Measurements from ENCODE around the gene PIK3R6.
"Not testable (repeated sequence)": the region's sequence is repeated elsewhere in the genome, so short reads cannot be mapped to it uniquely, and the experiment has no call there.

PIK3R6 gene

DNA sequence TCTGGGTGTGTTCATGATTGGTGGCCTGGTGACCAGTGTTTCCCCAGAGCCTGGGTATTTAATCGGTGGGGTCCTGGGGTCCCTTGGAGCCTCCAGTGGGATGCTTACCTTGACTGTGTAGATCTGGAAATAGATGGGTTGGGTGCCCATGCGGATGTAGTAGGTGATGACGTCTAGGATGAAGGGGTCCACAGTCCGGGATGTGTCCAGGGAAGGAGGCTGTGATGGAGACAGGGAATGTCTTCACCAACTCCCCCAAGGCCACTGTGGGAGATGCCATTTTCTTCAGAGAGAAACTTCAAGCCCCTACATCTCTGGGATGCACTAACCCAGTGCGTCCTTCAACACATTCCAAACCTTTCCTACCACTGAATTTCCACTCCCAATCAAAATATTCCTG, 44.2 kb downstream of the PIK3R6 start:
- no peak for DNase-seq

DNA sequence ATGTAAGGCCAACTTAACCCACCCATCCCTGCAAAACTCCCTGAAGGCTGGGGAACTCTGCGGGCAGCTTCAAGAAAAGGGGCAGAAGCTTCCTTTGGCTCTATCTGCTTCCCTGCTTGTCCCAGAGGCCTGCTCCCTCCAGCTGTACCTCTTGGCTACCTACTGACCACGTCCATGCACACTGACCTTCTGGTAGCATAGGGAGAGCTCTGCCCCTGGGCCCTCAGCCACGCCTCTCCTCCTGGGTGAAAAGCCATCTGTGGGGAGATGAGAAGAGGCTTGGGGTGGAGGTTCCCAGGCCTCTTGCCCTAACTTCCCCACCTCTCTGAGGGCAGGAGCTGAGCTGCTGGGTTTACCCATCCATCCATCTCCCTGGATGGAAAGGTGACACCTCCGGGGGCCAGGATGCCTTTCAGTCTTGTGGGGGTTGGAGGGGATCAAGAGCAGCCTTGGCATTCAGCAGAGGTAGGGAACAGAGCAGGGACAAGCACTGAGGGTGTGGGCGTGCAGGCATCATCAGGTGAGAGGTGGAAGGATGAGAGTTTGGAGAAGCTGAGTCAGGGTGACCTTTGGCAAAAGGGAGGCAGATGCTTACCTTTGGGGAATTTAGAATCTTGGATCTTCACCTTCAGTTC, 45.0 kb downstream of the PIK3R6 start:
- no peak for DNase-seq

DNA sequence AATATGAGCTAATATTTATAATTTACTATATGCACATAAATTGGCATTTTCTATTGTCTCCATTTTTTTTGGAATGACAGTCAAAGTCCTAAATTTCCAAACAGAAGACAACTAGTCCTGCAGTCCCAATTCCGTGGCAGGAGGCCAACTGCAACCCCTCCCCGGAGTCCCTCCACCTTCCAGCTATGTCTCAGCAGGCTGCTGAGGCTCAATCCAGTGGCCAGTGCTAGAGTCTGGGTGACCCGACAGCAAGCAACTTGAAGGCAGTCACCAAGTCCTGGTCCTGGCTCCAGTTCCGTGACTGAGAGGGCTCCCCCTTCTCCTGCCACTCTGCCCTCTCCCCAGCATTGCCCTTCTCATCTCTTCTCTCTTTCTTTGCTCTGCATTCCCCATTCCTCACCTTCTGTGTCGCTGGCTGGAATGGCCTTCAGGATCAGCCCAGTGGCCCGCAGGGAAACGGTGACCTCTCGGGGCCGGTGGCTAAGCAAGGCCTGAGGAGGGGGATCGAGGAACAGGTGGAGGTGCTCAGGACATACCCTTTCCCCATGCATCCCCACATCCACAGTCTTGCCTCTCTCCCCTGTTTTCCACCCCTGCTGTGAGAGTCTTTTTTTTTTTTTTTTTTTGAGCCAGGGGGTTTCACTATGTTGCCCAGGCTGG, 45.9 kb downstream of the PIK3R6 start:
- no peak for DNase-seq

DNA sequence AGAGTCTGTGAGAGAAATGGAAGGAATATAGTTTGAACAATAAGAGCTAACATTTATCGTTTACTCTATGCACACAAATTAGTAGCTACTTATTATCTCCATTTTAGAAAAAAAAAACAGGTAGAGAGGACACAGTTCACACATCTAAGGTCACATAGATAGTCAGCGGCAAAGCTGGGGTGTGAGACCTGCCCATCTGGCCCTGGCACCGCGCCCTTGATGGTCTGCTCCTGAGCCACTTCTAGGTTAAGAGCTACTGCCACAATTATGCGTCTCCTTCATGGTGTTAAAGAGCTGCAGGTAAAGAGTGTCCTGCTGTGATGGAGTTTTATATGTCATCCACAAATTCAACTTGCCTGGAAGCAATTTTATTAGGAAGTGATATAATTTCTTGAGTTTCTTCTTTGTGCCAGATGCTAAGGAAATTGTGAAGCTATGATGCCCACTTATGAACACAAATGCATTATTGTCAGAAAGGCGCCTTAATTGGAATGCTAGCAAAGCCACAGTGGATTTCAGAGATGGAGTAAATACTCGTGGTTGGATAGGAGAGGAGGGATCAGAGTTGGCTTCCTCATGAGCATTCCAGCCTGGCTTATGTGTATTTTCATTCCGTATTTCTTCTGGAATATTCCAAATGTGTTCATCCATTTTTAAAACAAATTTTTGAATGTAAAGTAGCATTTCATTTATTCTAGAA, 47.0 kb downstream of the PIK3R6 start:
- no peak for DNase-seq

DNA sequence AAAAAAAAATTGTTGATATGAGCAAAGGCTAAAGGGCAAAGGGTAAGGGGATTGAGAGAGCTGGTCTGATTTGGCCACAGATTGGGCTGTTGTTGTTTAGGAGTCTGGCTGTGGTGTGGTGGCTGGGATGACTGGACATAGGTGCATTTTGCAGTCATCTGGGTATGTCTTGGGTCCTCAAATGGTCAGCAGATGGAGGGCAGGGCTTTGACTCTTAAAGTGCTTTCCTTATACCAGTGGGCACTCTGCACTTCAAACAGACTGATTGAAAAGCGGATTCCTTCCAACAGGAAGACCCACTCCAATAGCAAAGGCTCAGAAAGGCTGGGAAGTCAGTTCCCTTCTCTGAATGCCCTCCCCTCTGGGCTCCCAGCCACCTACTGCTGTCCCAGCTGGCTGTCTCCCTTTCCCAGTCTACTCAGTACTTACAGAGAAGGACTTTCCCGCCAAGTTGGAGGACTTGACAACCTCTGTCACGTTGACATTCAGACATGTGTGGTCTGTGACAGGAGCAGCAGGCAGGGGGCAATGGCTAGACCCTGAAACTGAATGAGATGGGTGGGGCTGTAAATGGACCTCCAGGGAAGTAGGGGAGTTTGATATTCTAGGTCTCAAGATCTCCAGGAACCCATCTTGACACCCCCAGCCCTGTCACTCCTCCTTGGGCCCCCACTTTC, 48.7 kb downstream of the PIK3R6 start:
- DNase-seq: no peak

DNA sequence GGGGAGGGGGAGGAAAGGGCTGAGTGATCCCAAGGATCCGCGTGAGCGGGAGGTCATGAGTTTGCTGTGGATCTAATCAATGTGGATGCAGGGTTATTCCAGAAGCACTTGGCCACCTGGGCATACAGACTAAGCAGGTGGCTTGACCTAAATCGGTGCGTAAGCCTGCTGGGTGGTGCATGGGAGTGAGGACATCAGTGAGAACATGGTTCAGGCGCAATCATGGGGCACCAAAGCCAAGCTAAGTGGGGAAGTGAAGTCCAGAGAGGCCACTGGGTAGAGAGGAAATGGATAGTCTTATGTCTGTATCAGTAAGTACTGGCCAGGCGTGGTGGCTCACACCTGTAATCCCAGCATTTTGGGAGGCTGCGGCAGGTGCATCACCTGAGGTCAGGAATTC, 49.4 kb downstream of the PIK3R6 start:
- DNase-seq: no peak

DNA sequence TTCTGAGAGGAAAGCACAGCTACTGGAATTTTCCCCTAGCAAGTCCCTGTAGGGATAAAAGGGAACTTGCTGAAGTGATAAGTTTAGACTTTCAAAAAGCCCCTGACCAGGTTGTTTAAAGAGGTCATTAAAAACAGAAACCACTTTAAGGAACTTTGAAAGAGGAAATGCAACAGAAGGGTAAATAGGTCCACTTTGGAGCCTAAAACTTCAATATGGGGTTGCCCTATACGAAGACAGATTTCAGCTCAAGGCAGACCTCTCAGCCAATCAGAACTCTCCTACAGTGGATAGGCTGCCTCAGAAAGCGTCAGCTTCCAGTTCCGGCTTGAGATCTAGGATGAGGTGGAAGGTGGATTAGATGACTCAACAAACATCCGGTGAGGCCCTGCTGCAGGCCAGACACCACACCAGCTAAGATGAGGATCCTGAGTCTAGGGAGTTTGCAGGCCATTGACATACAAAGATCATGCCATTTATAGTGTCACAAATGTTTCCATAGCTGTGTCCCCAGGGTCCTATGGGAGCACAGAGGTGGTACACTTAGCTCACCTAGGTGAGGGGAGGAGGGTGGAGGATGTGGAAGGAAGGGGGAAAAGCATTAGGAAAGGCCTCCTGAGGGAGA, 60.4 kb downstream of the PIK3R6 start:
- peak in 1 of 5 experiments; percentile 54 for DNase-seq

DNA sequence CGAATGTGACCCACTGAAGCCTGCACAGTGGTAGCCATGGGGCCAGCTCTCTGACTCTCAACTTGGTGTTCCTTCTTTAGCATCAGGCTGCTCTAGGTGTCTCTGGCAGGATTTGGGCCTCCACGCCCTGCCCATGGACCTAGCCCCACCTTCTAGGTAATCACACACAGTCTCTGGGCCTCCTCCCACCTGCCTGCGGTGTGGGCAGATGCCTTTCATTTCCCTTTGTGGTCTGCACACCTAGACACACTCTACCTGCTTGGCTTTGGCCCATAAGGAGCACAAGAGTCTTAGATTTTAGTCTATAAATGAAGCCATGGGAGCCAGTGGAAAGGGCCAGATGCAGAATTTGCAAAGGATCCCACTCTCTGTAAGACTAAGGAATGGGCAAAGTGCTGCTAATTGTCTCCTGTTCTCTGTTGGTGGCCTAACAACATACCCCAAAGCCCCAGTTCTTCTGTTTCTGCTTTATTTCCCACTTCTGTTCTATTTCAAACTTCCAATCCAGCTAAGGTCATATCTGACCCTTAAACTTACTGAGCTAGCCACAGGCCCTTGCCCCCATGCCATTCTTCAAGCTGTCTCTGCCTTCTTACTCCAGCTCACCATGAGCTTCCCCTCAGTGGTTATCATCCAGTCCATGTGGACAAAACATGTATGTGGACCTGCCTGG, 61.1 kb downstream of the PIK3R6 start:
- DNase-seq: no peak

DNA sequence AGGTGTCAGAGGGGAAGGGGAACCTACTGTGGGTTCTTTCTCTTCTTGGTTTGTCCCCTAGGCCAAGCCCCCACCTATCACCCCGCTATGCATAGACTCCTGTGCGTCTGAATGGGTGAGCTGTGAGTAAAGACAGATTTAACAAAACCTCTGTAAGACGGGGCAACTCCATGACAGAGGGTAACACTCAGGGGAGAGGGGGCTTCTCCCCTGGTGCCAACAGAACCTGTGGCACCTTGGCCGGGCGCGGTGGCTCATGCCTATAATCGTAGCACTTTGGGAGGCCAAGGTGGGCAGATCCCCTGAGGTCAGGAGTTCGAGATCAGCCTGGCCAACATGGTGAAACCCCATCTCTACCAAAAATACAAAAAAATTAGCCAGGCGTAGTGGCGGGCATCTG, 62.1 kb downstream of the PIK3R6 start:
- not testable (repeated sequence) for DNase-seq

DNA sequence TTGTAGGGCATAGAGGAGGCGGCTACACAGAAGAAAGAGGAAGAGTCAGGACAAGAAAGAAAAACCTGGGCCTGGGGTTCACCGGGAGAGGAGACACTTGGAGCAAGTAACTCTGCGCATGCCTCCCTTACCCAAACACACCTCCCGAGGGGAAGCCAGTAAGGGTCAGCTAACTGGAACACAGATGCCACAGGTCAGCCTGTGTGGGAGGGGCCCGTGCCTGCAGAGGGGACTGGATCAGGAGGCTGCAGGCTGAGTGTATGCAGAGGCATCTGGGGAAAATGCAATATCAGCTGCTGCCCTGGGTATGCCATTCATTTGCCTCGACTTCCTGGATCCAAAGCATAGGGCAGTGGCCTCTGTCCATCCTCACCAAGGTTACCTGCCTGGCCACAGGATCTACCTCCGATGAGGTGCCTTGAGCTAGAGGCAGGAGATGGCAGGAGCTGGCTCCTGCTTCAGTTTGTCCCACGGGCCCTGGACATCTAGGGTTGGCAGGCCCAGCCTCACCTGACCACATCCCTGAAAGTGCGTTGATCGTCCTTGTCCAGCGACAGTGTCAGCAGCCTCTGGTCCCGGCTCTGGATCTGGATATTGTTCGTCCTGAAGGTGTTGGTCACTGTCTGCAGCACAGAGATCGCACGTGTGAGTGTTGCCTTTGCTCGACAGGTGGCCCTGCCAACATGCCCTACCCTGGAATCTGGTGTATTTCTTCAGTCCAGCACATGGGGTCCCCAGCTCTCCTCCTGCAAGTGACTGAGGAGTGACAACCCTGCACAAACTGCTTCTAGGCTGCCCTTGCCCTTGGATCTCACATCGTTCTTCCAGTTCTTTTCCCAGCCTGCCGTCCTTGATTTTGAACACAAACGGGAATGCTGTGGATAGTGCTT, 63.7 kb downstream of the PIK3R6 start:
- peak in 1 of 5 experiments; percentile 8 for DNase-seq

DNA sequence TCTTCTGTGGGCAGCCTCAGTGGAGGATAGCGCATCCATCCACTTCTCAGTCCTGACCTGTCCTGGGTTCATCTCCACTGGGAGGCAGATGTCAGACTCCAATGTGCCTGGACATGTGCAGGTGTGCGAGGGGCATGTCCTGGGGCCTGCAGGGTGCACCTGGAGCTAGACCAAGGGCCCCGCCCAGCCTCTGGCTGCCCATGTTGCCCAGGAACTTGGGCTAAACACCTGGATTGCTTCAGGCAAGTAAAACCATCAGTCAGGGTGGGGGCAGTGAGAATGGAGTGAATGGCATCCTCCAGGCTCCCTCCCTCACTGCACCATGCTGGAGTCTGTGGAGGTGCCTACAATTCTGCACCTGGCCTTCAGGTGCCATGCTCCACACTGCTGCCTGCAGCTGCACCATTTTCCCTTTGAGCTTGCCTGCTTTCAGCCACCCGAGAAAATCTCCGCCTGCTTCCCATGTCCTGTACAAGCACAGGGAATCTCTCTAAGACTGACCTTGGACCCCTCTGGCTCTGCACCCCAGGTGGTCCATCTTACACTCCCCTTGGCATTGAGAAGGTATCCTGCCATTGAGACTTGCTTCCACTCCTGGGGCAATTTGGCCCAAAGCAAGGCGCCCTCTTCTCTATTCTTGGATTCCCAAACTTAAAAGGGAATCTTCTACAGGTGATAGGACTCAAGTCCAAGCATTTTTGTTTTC, 66.2 kb downstream of the PIK3R6 start:
- no peak for DNase-seq

DNA sequence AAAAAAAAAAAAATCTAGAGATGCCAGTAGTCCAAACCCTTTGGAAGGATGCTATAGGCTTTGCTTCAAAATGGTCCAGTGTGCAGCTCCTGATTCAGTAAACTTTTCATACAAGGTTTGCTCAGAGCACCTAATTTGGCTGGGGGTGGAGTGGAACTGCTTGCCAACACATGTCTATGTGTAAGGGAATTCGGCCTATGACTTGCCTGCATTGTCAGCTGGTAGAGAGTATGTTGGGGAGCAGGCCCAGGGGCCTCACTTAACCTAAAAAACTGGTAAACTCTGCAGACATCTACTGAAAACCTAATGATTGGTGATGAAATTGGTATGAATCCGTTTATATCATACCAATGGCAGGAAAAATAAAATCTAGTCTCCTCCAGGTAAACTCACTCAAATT, 66.8 kb downstream of the PIK3R6 start:
- no peak for DNase-seq

DNA sequence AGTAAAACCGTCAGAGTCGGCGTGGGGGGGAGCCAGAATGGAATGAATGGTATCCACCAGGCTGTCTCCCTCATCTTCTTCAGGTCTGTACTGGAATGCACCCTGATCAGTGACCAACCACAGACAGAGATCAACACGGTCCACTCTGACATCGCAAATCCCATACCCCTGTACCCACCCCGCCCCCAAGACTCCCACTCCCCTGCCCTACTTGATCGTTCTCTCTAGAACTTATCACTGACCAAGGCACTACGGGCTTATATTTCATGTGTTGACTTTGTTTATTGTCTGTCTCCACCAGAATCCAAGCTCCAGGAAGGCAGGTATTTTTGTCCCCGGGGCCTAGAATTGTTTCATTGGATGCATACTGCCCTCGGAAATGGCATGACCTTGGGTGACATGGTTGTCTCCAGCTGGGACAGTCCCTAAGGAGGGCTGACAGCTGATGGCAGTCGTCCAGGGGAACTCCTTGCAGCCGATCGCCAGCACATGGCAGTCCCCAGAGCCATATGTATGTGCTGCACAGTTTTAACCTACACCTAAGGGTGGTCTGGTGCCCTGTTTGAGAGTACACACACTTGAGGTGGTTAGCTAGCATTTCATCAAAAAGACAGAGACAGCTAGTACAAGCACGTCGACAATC, 67.8 kb downstream of the PIK3R6 start:
- DNase-seq: no peak

DNA sequence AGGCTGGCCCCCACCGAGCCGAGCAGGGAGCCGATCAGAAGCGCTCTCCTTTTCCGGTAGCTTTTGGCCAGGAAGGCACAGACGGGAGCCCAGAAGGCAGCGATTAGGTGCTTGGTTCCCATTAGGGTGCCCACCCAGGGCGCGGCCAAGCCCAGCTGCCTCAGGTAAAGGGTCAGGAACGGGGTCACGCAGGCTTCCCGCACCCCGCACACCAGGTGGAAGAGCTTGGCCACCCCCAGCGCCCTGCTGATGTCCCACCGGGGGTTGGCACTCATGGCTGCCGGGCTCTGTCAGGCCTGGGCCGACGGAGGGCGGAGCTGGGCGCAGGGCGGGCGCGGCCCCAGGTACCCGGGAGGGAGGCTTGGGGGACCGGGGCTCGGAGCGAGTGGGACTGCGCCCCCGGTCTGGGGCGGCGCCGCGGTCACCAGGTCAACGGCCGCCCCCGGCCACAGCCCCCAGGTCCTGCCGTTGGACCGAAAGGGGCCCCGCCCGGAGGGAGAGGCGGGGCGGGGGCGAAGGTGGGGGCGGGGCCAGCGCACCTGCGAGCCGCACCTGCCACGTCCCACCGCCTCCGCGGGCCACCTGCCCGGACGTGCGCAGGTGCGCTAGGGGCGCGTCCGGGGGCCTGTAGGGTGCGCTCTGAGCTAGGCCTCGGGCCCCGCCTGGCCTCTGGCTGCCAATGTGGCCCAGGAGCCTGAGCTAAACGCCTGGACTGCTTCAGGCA, 68.5 kb downstream of the PIK3R6 start, which contains the start of gene MFSD6L:
Gene MFSD6L (minus strand): TSS at position 520 of the 724 bp plus-strand sequence. CDS start 245 bp downstream, at position 275.
- peak in 1 of 5 experiments; percentile 12 for DNase-seq

DNA sequence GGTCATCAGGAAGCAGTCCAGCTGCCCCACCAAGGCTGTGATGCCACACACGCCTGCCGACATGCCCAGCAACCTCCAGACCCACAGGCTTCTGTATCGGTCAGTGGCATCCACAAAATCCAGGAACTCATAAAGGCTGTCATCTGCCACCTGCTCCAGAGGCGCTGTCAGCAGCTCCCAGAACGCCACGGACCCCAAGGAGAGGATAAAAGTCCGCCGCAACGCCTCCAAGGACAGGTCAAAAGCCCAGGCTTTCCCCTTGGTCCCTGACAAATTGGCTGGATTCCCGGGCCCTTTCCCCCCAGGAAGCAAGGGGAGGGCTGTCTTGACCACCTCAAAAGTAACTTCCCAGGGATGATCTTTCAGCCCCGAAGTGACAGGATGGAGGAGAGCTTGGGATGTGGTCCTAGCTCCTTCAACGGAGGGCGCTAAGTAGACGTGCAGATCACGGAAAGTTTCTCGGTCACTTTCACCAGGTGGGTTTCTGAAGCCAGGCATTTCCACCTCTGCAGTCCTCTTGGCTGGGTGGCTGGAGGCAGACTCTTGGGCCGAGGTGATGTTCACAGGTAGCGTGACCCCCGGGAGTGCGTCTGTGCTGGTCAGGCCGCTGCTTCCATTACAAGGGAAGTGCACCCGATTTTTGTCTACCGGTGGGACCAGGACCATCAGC, 69.2 kb downstream of the PIK3R6 start:
- DNase-seq: no peak

DNA sequence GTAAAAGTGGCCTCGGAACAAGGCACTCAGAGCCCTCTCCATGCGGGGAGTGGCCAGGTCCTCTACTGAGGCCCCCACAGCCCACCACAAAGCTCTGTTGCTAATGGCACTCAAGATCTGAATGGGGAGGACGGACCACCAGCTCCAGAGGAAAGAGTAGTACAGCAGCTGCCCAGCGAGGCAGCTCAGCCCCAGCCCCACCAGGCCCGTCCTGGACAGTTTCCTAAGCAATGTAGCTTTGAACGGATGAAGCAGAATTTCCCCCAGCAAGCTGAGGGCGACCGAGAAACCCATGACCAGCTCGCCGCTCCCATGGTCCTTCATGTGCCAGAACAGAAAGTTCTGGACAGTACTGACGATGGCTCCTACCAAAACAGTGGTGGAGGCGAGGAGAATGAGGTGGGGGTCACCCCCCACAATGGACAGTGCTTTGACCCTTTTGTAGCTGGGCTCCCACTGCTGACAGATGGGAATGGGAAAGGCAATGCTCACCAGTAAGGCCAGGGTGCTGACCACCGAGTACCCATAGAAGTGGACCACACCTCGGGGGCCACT, 69.8 kb downstream of the PIK3R6 start:
- DNase-seq: no peak

DNA sequence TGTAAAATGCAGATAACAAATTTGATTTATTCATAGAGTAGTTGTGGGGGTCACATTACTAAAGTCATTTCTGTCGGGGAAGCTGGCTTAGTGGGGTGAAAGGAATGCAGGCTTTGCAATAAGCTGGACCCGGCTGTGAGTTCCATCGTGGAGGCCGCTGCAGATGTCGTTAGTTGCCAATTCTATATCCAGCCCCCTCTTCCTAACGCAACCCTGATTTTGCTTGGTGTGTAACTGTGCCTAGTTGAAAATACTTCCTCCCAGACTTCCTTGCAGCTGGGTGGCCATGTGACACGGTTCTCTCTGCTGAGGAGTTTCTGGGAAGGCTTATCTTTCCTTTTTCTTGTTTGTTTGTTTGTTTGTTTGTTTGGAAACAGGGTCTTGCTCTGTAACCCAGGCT, 72.8 kb downstream of the PIK3R6 start:
- no peak for DNase-seq

DNA sequence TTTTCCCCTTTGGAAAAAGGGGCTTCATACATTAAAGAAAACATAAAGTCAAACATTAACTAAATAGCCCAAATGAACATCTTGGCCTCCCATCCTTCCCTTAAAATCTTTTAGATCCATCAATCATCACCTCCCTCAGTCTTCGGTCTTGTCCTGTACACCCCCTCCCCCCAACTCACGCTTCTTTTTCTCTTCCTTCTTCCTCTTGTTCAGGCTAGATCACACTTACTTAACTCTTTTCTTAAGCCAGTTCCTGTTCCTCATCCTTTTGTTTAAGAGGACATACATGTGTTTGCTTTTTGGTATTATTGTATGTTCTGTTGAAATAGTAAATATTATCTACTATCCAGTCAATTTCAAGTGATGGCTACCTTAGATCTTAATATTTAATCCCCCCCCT, 73.8 kb downstream of the PIK3R6 start:
- DNase-seq: no peak
